ENCODE data around the gene PRKX. TPM values are rescaled to one million over a fixed set of nuclear protein-coding genes. Genes with fewer than 3 reads are reported as not detected.
"Not testable (repeated sequence)": the region's sequence is repeated elsewhere in the genome, so short reads cannot be mapped to it uniquely, and the experiment has no call there.

Gene PRKX
- total and polyA plus RNA-seq, 2 of the 13 experiments (the other 11 are each of a cell fraction or from before 2014, with no cell fraction given) = 0.01 to 0.15 TPM

DNA sequence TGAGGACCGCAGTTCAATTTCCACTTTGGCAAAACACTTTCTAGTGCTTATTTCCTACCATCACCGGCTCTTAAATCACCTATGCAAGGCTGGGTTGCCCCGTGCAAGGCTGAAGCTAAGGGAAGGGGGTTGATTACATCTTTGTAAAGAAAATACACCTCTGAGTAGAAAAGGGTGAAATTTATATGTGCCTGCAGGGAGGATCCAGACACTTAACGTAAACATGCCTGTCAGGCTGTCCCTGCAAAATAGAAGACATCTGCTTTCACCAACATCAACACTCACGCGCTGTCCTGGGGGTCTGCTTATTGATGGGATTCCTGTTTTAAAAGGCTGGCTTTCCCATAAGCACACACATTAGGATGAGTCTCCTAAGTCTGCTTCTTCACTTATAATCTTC is 92.0 kb downstream of the PRKX start (continued):
- TF ChIP-seq ZUFSP (CRISPR knock-in tag; IDR thresholded peaks at IDR 0.05; ENCODE audit: borderline replicate concordance) = no peak
- no peak for TF ChIP-seq SMARCE1 (IDR thresholded peaks at IDR 0.05; ENCODE audit: borderline replicate concordance)
- TF ChIP-seq, protein P1, sequence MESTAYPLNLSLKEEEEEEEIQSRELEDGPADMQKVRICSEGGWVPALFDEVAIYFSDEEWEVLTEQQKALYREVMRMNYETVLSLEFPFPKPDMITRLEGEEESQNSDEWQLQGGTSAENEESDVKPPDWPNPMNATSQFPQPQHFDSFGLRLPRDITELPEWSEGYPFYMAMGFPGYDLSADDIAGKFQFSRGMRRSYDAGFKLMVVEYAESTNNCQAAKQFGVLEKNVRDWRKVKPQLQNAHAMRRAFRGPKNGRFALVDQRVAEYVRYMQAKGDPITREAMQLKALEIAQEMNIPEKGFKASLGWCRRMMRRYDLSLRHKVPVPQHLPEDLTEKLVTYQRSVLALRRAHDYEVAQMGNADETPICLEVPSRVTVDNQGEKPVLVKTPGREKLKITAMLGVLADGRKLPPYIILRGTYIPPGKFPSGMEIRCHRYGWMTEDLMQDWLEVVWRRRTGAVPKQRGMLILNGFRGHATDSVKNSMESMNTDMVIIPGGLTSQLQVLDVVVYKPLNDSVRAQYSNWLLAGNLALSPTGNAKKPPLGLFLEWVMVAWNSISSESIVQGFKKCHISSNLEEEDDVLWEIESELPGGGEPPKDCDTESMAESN (CRISPR knock-in tag; conservative IDR thresholded peaks at IDR 0.05) = no peak
- TF ChIP-seq ZBTB34 (CRISPR knock-in tag; IDR thresholded peaks at IDR 0.05) = no peak
- TF ChIP-seq ZKSCAN1 (IDR thresholded peaks at IDR 0.05; ENCODE audit: low read length) = no peak
- TF ChIP-seq ZFP36L2 (CRISPR knock-in tag; IDR thresholded peaks at IDR 0.05) = no peak
- TF ChIP-seq, protein P2, sequence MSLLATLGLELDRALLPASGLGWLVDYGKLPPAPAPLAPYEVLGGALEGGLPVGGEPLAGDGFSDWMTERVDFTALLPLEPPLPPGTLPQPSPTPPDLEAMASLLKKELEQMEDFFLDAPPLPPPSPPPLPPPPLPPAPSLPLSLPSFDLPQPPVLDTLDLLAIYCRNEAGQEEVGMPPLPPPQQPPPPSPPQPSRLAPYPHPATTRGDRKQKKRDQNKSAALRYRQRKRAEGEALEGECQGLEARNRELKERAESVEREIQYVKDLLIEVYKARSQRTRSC (CRISPR knock-in tag; IDR thresholded peaks at IDR 0.05; ENCODE audit: low read depth) = no peak

- intact Hi-C loops (cut with micrococcal nuclease; ENCODE audit: unreplicated experiment); H3K4me2 ChIP-seq (ENCODE audit: low read depth, low read length); H3K27me3 ChIP-seq (ENCODE audit: control insufficient read depth in 1 of 2, insufficient read depth in 2 of 2, low read length in 2 of 2); H3K4me3 ChIP-seq (replicated peaks in 1 of 3; ENCODE audit: insufficient read depth in 1 of 3, low read depth in 2 of 3, low read length in 3 of 3); H3K36me3 ChIP-seq (replicated peaks in 1 of 2; ENCODE audit: control insufficient read depth in 1 of 2, insufficient read depth in 2 of 2, low read length in 2 of 2); CTCF ChIA-PET (ENCODE audit: low intra/inter-chr PET ratio, low total read pairs); H3K4me1 ChIP-seq (ENCODE audit: insufficient read depth, low read length); POLR2A ChIA-PET; H3K9ac ChIP-seq (ENCODE audit: insufficient read depth, low read depth, low read length); in situ Hi-C loops (cut with HindIII; ENCODE audit: extremely low pct_ligation_motif_present, low pct_unique_long_range_greater_than_20kb); H3K79me2 ChIP-seq (ENCODE audit: insufficient read depth, low read length); H3K9me3 ChIP-seq (ENCODE audit: low read length); H2AFZ ChIP-seq (ENCODE audit: low read length); H4K20me1 ChIP-seq (ENCODE audit: insufficient read depth, low read length); BruUV-seq (replicated peaks); DNase-seq (ENCODE audit: low spot score); H3K27ac ChIP-seq (ENCODE audit: extremely low read length, insufficient read depth, low read length): not testable (repeated sequence)
- FAIRE-seq (peak; percentile 4), ATAC-seq (peak; percentile 67)
- WGBS (ENCODE audit: low lambda C conversion rate) = 13% methylated on average over 2 of the region's 6 CpGs
Observed at GRCh38 chrX:3611744-3612143, 101.7 kb downstream of the PRKX start.
